Spleen (tissue), 11 donors: Measurements from ENCODE around the gene CLCF1. TPM values are rescaled to one million over a fixed set of nuclear protein-coding genes. Genes with fewer than 3 reads are reported as not detected.

Experiments
- DNase-seq: peaks from one replicate; pipeline ENCODE4 v3.0.0-alpha.2; 2020
- H3K27ac ChIP-seq, 8 donors: fragments of 200-600 bp; sonication (generic) in 7 of 8; 1 replicate in 4 of 8; 2 replicates in 4 of 8; pipeline versions ENCODE4 v1.5.0 to v1.8.0; 2016 to 2021; ENCODE audit warnings: inconsistent platforms in 4 of 8, mild to moderate bottlenecking in 4 of 8, moderate library complexity in 1 of 8
- H3K27me3 ChIP-seq, 7 donors: fragments of 200-600 bp; sonication (generic) in 6 of 7; replicated peaks in 1 of 7; 1 replicate in 4 of 7; 2 replicates in 3 of 7; pipeline versions ENCODE4 v1.5.0 to v1.8.0; 2016 to 2021; ENCODE audit warnings: inconsistent platforms in 3 of 7, mild to moderate bottlenecking in 1 of 7
- H3K36me3 ChIP-seq, 6 donors: fragments of 200-600 bp; sonication (generic) in 5 of 6; 1 replicate in 4 of 6; 2 replicates in 2 of 6; pipeline versions ENCODE4 v1.5.0 to v1.8.0; 2016 to 2021; ENCODE audit warnings: inconsistent platforms in 2 of 6
- H3K4me1 ChIP-seq, 6 donors: fragments of 200-600 bp; sonication (generic) in 5 of 6; 1 replicate in 3 of 6; 2 replicates in 3 of 6; pipeline versions ENCODE4 v1.5.0 to v1.8.0; 2016 to 2021; ENCODE audit warnings: inconsistent platforms in 3 of 6
- H3K4me3 ChIP-seq, 8 donors: fragments of 200-600 bp; sonication (generic) in 7 of 8; 1 replicate in 4 of 8; 2 replicates in 4 of 8; pipeline versions ENCODE4 v1.5.0 to v1.8.0; 2016 to 2021; ENCODE audit warnings: inconsistent platforms in 4 of 8, mild to moderate bottlenecking in 4 of 8, moderate library complexity in 2 of 8
- H3K9me3 ChIP-seq, 8 donors: fragments of 200-600 bp; sonication (generic) in 7 of 8; 1 replicate in 4 of 8; 2 replicates in 4 of 8; pipeline versions ENCODE4 v1.5.0 to v1.8.0; 2016 to 2021; ENCODE audit warnings: inconsistent platforms in 4 of 8
- POLR2A ChIP-seq, 3 donors: fragments of 450-650 bp; IDR thresholded peaks; one replicate each; pipeline ENCODE4 v1.5.1; 2017; ENCODE audit warnings: antibody characterized with exemption in 3 of 3, mild to moderate bottlenecking in 1 of 3
- POLR2AphosphoS5 ChIP-seq, 3 donors: sonication (generic); formaldehyde crosslinking; IDR thresholded peaks; one replicate each; pipeline ENCODE4 v1.5.1; 2017; ENCODE audit warnings: antibody characterized with exemption in 3 of 3
- WGBS, 5 donors: extraction: QIAGEN DNeasy Blood & Tissue Kit in 3 of 5; methylation state at CpG; one replicate each; pipeline versions ENCODE4 v1.1.5 to v1.1.7; 2013 to 2018; 5-methylcytosine and 5-hydroxymethylcytosine counted together
- intact Hi-C: fragments of 100-400 bp; cut with DNase I; formaldehyde crosslinking; loops from one replicate; pipeline ENCODE4 v1.15.0; 2023; ENCODE audit warnings: low total_unique reads
- polyA plus RNA-seq, 3 donors: library from polyadenylated mRNA; stranded (reverse); fragments of 200-250 nt; gene quantifications; one replicate each; pipeline ENCODE4 v1.2.1, GENCODE V29; 2013
- total RNA-seq, 7 donors: library from RNA; depleted of rRNA in 3 of 7; stranded (reverse); fragments of >200 nt in 3 of 7; fragmentation: NEBNext Ultra II Directional in 4 of 7; extraction: Animal tissue kit (Norgen Biotek cat#: 25700) in 4 of 7; gene quantifications; one replicate each; pipeline versions ENCODE4 v1.1.0 to v1.2.1, GENCODE V29; 2016 to 2021
- TF ChIP-seq, protein P1 (sequence below), 11 experiments: fragments of 200-600 bp in 7 of 11; fragments of 450-650 bp in 4 of 11; sonication (generic) in 4 of 11; IDR thresholded peaks in 8 of 11; conservative IDR thresholded peaks in 3 of 11; 1 replicate in 7 of 11; 2 replicates in 4 of 11; pipeline versions ENCODE4 v1.4.0 to v1.8.0; 2016 to 2021; ENCODE audit warnings: antibody characterized with exemption in 11 of 11, inconsistent platforms in 4 of 11, mild to moderate bottlenecking in 1 of 11
- donor health status: healthy with polysubstance abuse.
- donor health status: DM: no; HTN: no; CAD: no; lungs with moderate emphysema.
- donor health status: DM: no; HTN: no; CAD: no.
- donor health status: Bipolar disorder and iron deficiency.
- donor health status: healthy.
- donor health status: DM: no; HTN: no; CAD: no.
- donor health status: DM: yes; HTN: yes; CAD: no.

Gene CLCF1
- total and polyA plus RNA-seq, 10 donors: 4.3 to 13.7 (median 7.4) TPM

DNA sequence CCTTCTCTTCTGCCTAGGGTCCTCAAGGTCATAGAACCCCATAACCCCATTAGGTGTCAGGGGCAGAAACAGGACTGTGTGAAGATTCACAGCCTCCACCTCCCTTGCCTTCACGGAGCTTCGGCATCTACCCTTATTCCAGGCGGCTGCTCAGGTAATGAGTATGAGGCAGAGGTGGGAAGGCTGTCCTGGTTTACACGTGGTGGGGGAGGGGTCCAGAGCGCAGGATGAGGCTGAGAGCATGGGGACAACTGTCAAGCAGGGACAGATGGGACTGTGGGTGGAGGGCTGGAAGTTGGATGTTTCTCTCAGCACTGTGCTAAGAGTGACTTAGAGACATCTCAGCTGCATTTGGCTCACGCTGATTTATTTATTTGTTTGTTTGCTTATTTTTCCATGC, 14.1 kb upstream of the CLCF1 start:
- Histone ChIP-seq H3K4me3 (no peak overlapping the region), H3K27ac (no peak overlapping the region), H3K9me3 (no peaks in the 10 kb centered on the region), H3K4me1 (peaks cover 11 to 45% (median 25%) of the 10 kb centered on the region in 6 donors), H3K27me3 (no peaks in the 10 kb centered on the region), H3K36me3 (no peaks in the 10 kb centered on the region)
- intact Hi-C loops: loop anchor here (10.0 kb wide), 1 partner anchor 133 kb away; no protein-coding TSS in a partner anchor
- DNase-seq: no peak
- TF ChIP-seq, protein P1, sequence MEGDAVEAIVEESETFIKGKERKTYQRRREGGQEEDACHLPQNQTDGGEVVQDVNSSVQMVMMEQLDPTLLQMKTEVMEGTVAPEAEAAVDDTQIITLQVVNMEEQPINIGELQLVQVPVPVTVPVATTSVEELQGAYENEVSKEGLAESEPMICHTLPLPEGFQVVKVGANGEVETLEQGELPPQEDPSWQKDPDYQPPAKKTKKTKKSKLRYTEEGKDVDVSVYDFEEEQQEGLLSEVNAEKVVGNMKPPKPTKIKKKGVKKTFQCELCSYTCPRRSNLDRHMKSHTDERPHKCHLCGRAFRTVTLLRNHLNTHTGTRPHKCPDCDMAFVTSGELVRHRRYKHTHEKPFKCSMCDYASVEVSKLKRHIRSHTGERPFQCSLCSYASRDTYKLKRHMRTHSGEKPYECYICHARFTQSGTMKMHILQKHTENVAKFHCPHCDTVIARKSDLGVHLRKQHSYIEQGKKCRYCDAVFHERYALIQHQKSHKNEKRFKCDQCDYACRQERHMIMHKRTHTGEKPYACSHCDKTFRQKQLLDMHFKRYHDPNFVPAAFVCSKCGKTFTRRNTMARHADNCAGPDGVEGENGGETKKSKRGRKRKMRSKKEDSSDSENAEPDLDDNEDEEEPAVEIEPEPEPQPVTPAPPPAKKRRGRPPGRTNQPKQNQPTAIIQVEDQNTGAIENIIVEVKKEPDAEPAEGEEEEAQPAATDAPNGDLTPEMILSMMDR (IDR thresholded peaks at IDR 0.05 in 8 of 11, conservative IDR thresholded peaks at IDR 0.05 in 3 of 11): no peak
- no peak for TF ChIP-seq POLR2A (IDR thresholded peaks at IDR 0.05)
- WGBS, 5 donors: 71 to 84% (median 75%) methylated on average over 6 of the region's 6 CpGs

DNA sequence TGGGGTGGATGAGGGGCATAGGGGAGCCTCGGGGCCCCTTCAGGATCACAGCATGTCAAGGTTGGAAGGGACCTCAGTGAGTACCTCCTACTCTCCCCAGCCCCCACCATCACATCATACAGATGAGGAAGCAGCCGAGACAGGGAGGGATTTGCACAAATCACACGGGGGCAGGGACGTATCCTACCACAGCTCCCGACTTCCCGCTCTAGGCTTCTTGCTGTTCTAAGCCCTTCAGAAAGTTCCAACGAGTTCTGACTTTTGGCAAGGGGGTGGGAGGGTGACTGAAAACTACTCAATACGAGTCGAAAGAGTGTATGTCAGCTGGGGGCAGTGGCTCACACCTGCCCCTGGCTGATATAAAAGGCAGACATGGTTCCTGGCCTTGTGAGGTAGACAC, 13.7 kb upstream of the CLCF1 start:
- DNase-seq: no peak
- Histone ChIP-seq H3K36me3 (no peaks in the 10 kb centered on the region), H3K27ac (no peak overlapping the region), H3K9me3 (no peaks in the 10 kb centered on the region), H3K4me1 (peaks cover 12 to 45% (median 25%) of the 10 kb centered on the region in 6 donors), H3K4me3 (no peak overlapping the region), H3K27me3 (no peaks in the 10 kb centered on the region)
- WGBS, 5 donors: 20 to 46% (median 32%) methylated on average over 9 of the region's 9 CpGs
- TF ChIP-seq, protein P1 (IDR thresholded peaks at IDR 0.05 in 8 of 11, conservative IDR thresholded peaks at IDR 0.05 in 3 of 11): no peak
- no peak for TF ChIP-seq POLR2AphosphoS5 (IDR thresholded peaks at IDR 0.05)
- TF ChIP-seq POLR2A (IDR thresholded peaks at IDR 0.05): no peak
- intact Hi-C loops: loop anchor here (10.0 kb wide), 1 partner anchor 132 kb away; no protein-coding TSS in a partner anchor

DNA sequence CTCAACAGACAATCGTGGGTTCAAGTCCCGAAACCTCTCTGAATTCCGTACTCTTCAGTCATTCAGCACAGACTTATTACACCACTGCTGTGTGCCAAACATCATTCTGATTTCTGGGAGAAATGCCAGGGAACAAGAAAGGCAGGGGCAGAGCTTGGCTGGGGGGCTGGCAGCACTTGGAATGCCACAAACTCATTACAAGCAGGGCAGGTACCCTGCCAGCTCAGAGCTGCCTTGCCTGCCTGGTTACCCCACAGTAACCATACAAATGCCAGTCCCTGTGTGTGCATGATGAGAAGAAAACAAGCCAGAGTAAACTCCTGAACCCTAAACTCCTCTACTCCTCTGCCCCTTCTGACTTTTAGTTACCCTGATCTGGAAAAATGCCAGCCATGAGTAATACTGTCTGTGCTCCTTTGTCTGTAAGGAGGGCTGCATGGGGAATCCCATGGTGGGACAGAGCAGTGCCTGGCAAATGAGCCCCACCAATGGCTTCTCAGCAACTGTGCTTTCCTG, 11.5 kb upstream of the CLCF1 start:
- DNase-seq: no peak
- Histone ChIP-seq H3K27me3 (no peaks in the 10 kb centered on the region), H3K9me3 (no peaks in the 10 kb centered on the region), H3K36me3 (no peaks in the 10 kb centered on the region), H3K4me1 (peaks cover 8 to 48% (median 26%) of the 10 kb centered on the region in 6 donors), H3K4me3 (no peak overlapping the region), H3K27ac (no peak overlapping the region)
- TF ChIP-seq POLR2AphosphoS5 (IDR thresholded peaks at IDR 0.05) (no peak), POLR2A (IDR thresholded peaks at IDR 0.05) (no peak)
- TF ChIP-seq, protein P1 (IDR thresholded peaks at IDR 0.05 in 8 of 11, conservative IDR thresholded peaks at IDR 0.05 in 3 of 11): no peak
- WGBS, 5 donors: 82 to 97% (median 91%) methylated on average over 3 of the region's 3 CpGs
- intact Hi-C loops: loop anchor here (5.0 to 10.0 kb wide), 2 partner anchors 38 to 130 kb away; no protein-coding TSS in a partner anchor

DNA sequence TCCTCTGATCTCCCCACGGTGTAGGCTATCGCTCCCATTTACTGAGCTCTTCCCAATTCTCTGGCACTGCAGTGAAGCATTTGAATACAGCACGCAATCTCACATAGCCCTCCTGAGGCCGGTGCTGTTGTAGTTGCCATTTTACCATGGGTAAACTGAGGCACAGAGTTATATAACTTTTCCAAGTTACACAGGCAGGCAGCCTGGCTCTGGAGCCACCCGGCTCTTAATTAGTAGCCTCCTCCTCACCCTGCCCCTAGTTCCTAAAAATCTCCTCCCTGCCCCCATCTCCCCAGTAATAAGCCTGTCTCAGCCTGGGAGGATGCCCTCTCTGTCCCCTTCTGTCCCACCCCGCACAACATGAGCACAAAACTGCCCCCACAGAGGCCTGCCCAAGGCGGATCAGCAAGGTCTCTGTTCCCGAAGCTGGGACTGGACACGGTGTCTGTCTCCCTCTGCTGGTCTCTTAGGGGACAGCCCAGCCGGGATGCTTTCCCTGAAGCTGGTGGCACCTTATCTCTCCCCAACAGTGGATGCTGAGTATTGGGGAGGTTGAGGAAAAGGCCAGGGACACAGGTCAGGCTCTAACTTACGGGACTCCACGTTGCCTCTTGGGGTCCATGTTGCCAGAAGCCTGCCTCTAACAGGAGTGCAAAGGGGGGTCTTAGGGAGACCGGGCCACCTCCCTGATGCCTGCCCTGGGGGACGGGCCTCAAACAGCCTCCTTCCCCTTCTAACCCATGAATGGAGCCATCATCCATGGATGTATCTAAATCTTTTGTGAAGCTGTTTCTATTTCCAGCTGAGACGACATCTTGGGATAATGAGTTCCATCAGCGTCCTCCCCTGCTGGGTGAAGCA, 9.1 kb upstream of the CLCF1 start:
- DNase-seq: peak; percentile 94
- H3K4me3 ChIP-seq: no peak overlapping the region
- H3K4me1 ChIP-seq: peaks cover 8 to 49% (median 25%) of the 10 kb centered on the region in 6 donors
- no peaks in the 10 kb centered on the region for H3K27me3 ChIP-seq
- WGBS, 5 donors: 45 to 49% (median 45%) methylated on average over 16 of the region's 16 CpGs
- H3K27ac ChIP-seq: peak overlapping the region in 3 of 8 donors; percentile 12 to 87 (median 82)
- no peaks in the 10 kb centered on the region for H3K36me3 ChIP-seq
- intact Hi-C loops: loop anchor here (5.0 to 10.0 kb wide), 2 partner anchors 35 to 128 kb away; no protein-coding TSS in a partner anchor
- no peaks in the 10 kb centered on the region for H3K9me3 ChIP-seq
- peak in 2 of 3 donors; percentile 15 to 52 for TF ChIP-seq POLR2AphosphoS5 (IDR thresholded peaks at IDR 0.05)
- TF ChIP-seq, protein P1 (IDR thresholded peaks at IDR 0.05 in 8 of 11, conservative IDR thresholded peaks at IDR 0.05 in 3 of 11): peak; percentile 95 to 98 (median 97)
- no peak for TF ChIP-seq POLR2A (IDR thresholded peaks at IDR 0.05)
